Liver (tissue), 3 donors: ENCODE results near the gene ZMYND8.

Experiments used
- CTCF ChIP-seq: fragments of 150-350 bp; IDR thresholded peaks from 2 replicates; pipeline ENCODE4 v1.5.1; 2017; ENCODE audit warnings: improper control_type of control experiment, low read depth, low read length; ENCODE audit not compliant: missing input control
- MAX ChIP-seq: IDR thresholded peaks from 2 replicates; pipeline ENCODE4 v1.6.1; 2016; ENCODE audit warnings: antibody characterized with exemption
- RAD21 ChIP-seq, 2 donors: IDR thresholded peaks; 2 replicates each; pipeline ENCODE4 v1.6.1; 2016; ENCODE audit warnings: antibody characterized with exemption in 2 of 2, mild to moderate bottlenecking in 2 of 2
- RXRA ChIP-seq, 2 donors: IDR thresholded peaks; 2 replicates each; pipeline ENCODE4 v1.6.1; 2017 to 2018; ENCODE audit warnings: antibody characterized with exemption in 2 of 2, mild to moderate bottlenecking in 1 of 2
- donor health status: healthy.
- donor health status: healthy.

- TF ChIP-seq CTCF (no peak), RXRA (IDR thresholded peaks at IDR 0.05) (no peak), RAD21 (IDR thresholded peaks at IDR 0.05) (no peak), MAX (no peak)
Measured at GRCh38 chr20:47231382-47232039, 125.0 kb downstream of the ZMYND8 start.
